Activated effector memory CD4-positive, alpha-beta T cell treated with anti-CD3 and anti-CD28 coated beads, Interleukin-2, amount 50 U/mL, for 16 hours (primary cell): ENCODE measurements around the gene KPNA3.
"Not testable (repeated sequence)": the region's sequence is repeated elsewhere in the genome, so short reads cannot be mapped to it uniquely, and the experiment has no call there.

Experiments
- DNase-seq: peaks from one replicate; pipeline ENCODE4 v3.0.0-alpha.2; 2020

The KPNA3 gene

GRCh38 chr13:49803047-49803446, 10.6 kb upstream of the KPNA3 start:
- not testable (repeated sequence) for DNase-seq

- DNase-seq = no peak
Measured at GRCh38 chr13:49802426-49802825, 9.9 kb upstream of the KPNA3 start.

GRCh38 chr13:49791711-49792549, 552 bp downstream of the KPNA3 start:
- DNase-seq = peak; percentile 83

- DNase-seq = no peak
Measured at GRCh38 chr13:49791315-49791710, 1.2 kb downstream of the KPNA3 start.

GRCh38 chr13:49789968-49790367, 2.5 kb downstream of the KPNA3 start:
- DNase-seq = no peak

GRCh38 chr13:49786401-49787008, 6.0 kb downstream of the KPNA3 start:
- no peak for DNase-seq

- DNase-seq = no peak
Measured at GRCh38 chr13:49784886-49785570, 7.5 kb downstream of the KPNA3 start.

GRCh38 chr13:49783865-49784264, 8.6 kb downstream of the KPNA3 start:
- DNase-seq = no peak

GRCh38 chr13:49782784-49783183, 9.7 kb downstream of the KPNA3 start:
- DNase-seq = no peak

- no peak for DNase-seq
Measured at GRCh38 chr13:49781806-49782205, 10.7 kb downstream of the KPNA3 start.

GRCh38 chr13:49779721-49780120, 12.8 kb downstream of the KPNA3 start:
- DNase-seq = no peak

GRCh38 chr13:49777746-49778614, 14.5 kb downstream of the KPNA3 start:
- DNase-seq = no peak

GRCh38 chr13:49776871-49777270, 15.6 kb downstream of the KPNA3 start:
- no peak for DNase-seq

- DNase-seq = no peak
Measured at GRCh38 chr13:49774376-49775005, 18.0 kb downstream of the KPNA3 start.

- no peak for DNase-seq
Measured at GRCh38 chr13:49772828-49773227, 19.7 kb downstream of the KPNA3 start.

- DNase-seq = not testable (repeated sequence)
Measured at GRCh38 chr13:49761811-49762210, 30.7 kb downstream of the KPNA3 start.

- DNase-seq = no peak
Measured at GRCh38 chr13:49760558-49760957, 31.9 kb downstream of the KPNA3 start.

- no peak for DNase-seq
Measured at GRCh38 chr13:49759503-49759902, 33.0 kb downstream of the KPNA3 start.

GRCh38 chr13:49756263-49756662, 36.2 kb downstream of the KPNA3 start:
- no peak for DNase-seq

GRCh38 chr13:49754146-49754545, 38.3 kb downstream of the KPNA3 start:
- no peak for DNase-seq

GRCh38 chr13:49749848-49750247, 42.6 kb downstream of the KPNA3 start:
- no peak for DNase-seq

GRCh38 chr13:49746111-49746510, 46.4 kb downstream of the KPNA3 start:
- no peak for DNase-seq
